ENCODE measurements around the gene VPS41.

VPS41 gene

DNA sequence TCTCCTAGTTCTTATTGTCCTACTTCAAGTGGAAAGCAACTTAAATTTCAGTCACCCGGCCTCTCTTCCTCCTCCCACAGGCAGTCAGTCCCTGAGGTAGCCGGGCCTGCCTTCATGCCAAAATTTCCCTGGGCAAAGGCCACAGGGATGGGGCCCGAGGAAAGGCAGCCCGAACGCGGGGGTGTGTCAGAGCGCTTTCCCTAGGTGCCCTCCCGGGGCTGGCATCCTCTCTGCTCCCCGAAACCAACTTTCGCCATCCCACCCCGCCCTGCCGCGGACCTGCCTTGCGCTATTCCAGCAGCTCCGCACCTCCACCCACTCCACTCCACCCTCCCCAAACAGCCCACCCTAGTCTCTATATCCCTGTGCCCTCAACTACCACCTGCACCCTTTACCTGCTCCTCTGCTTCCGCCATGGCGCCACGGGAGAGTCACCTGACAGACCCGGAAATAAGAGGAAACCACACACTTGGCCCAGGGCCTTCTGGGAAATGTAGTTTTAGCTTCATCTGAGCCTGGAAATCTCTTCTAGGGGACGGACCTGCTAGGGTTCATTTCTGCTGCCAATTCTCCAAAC lies at the start of gene VPS41:
VPS41 (minus strand) TSS at position 433 of the 577 bp plus-strand sequence; CDS start at position 416, 17 bp downstream.
- H3K4me2 ChIP-seq (ENCODE audit: low read depth, low read length): peak within 1 kb of the TSS; percentile 67
- H3K27ac ChIP-seq (ENCODE audit: low read length): peak within 1 kb of the TSS; percentile 6; the same call in 1 of the 2 replicates
- H3K4me3 ChIP-seq (ENCODE audit: low read length): peak within 1 kb of the TSS; percentile 75
- TF ChIP-seq EZH2phosphoT487 (IDR thresholded peaks at IDR 0.05; ENCODE audit: low read length) (no peak), CTCF (IDR thresholded peaks at IDR 0.05; ENCODE audit: low read length) (no peak), EZH2 (optimal IDR thresholded peaks at IDR 0.05; ENCODE audit: low read depth, low read length) (no peak)
- no peaks in the 10 kb centered on the region for H3K27me3 ChIP-seq (replicated peaks; ENCODE audit: insufficient read depth, low read length)
- H3K4me1 ChIP-seq (ENCODE audit: low read length): peaks cover 24% of the 10 kb centered on the region
- no peaks in the 10 kb centered on the region for H4K20me1 ChIP-seq (ENCODE audit: insufficient read depth, low read length)
- peak within 1 kb of the TSS; percentile 60 for H3K9ac ChIP-seq (ENCODE audit: low read length)
- peak within 1 kb of the TSS; percentile 63 for H2AFZ ChIP-seq (ENCODE audit: low read length)
- no peaks in the 10 kb centered on the region for H3K36me3 ChIP-seq (replicated peaks; ENCODE audit: insufficient read depth, low read length)
- peaks cover 42% of the 10 kb centered on the region for H3K79me2 ChIP-seq (ENCODE audit: low read length)
- no peaks in the 10 kb centered on the region for H3K9me3 ChIP-seq (replicated peaks; ENCODE audit: insufficient read depth, low read length)
- H3F3A ChIP-seq (ENCODE audit: insufficient read depth, low read length): peaks cover 6% of the 10 kb centered on the region
- H3K9me2 ChIP-seq (replicated peaks; ENCODE audit: insufficient read depth, low read length): no peaks in the 10 kb centered on the region
- peak; percentile 81 for DNase-seq

GRCh38 chr7:38955892-38956291 lies 46.9 kb upstream of the VPS41 start:
- Histone ChIP-seq H3K36me3 (replicated peaks; ENCODE audit: insufficient read depth, low read length) (no peaks in the 10 kb centered on the region), H3K27me3 (replicated peaks; ENCODE audit: insufficient read depth, low read length) (no peaks in the 10 kb centered on the region), H3K79me2 (ENCODE audit: low read length) (no peaks in the 10 kb centered on the region), H3K4me2 (ENCODE audit: low read depth, low read length) (no peak overlapping the region), H3K27ac (ENCODE audit: low read length) (no peak overlapping the region), H3K9me3 (replicated peaks; ENCODE audit: insufficient read depth, low read length) (no peaks in the 10 kb centered on the region), H2AFZ (ENCODE audit: low read length) (no peak overlapping the region), H3K4me3 (ENCODE audit: low read length) (no peak overlapping the region), H3K9ac (ENCODE audit: low read length) (no peak overlapping the region), H3F3A (ENCODE audit: insufficient read depth, low read length) (no peaks in the 10 kb centered on the region), H3K4me1 (ENCODE audit: low read length) (no peaks in the 10 kb centered on the region), H3K9me2 (replicated peaks; ENCODE audit: insufficient read depth, low read length) (no peaks in the 10 kb centered on the region), H4K20me1 (ENCODE audit: insufficient read depth, low read length) (no peaks in the 10 kb centered on the region)
- DNase-seq: no peak
- TF ChIP-seq CTCF (IDR thresholded peaks at IDR 0.05; ENCODE audit: low read length): no peak

DNA sequence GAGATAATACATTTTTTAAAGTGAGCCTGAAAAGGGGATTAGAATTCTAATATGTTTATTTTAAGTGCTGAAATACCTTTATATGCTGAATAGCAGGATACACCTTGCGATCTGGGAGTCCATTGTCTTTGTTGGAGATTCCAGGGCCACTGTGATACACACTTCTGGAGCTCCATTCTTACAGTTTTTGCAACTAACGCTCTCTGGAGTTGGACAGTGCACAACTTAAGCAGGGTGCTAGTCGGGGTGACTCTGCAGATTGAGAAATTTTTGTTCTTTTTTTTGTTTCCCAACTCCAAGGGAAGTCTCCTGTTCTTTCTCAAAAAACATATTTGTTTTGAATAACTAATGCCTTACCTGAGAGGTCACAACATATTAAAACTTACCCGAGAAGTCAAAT lies 45.0 kb upstream of the VPS41 start:
- Histone ChIP-seq H3K4me2 (ENCODE audit: low read depth, low read length) (no peak overlapping the region), H3K4me3 (ENCODE audit: low read length) (no peak overlapping the region), H3K36me3 (replicated peaks; ENCODE audit: insufficient read depth, low read length) (no peaks in the 10 kb centered on the region), H3K9me3 (replicated peaks; ENCODE audit: insufficient read depth, low read length) (no peaks in the 10 kb centered on the region), H2AFZ (ENCODE audit: low read length) (no peak overlapping the region), H3K4me1 (ENCODE audit: low read length) (no peaks in the 10 kb centered on the region), H3K27me3 (replicated peaks; ENCODE audit: insufficient read depth, low read length) (no peaks in the 10 kb centered on the region), H3K9ac (ENCODE audit: low read length) (no peak overlapping the region), H3K79me2 (ENCODE audit: low read length) (no peaks in the 10 kb centered on the region), H4K20me1 (ENCODE audit: insufficient read depth, low read length) (no peaks in the 10 kb centered on the region), H3K9me2 (replicated peaks; ENCODE audit: insufficient read depth, low read length) (no peaks in the 10 kb centered on the region), H3F3A (ENCODE audit: insufficient read depth, low read length) (no peaks in the 10 kb centered on the region), H3K27ac (ENCODE audit: low read length) (no peak overlapping the region)
- DNase-seq: no peak
- no peak for TF ChIP-seq EZH2phosphoT487 (IDR thresholded peaks at IDR 0.05; ENCODE audit: low read length)
- no peak for TF ChIP-seq CTCF (IDR thresholded peaks at IDR 0.05; ENCODE audit: low read length)
- no peak for TF ChIP-seq EZH2 (optimal IDR thresholded peaks at IDR 0.05; ENCODE audit: low read depth, low read length)

All from MM.1S (cell line).